Endodermal cell (in vitro differentiated cells): ENCODE measurements around the gene WLS. TPM values are rescaled to one million over a fixed set of nuclear protein-coding genes. Genes with fewer than 3 reads are reported as not detected.

Experiments used
- DNase-seq: peaks from one replicate; pipeline ENCODE4 v3.0.0-alpha.2; 2017
- H3K27ac ChIP-seq: 2 replicates; pipeline ENCODE4 v1.5.1; 2013; ENCODE audit warnings: mild to moderate bottlenecking, low read depth, low read length, moderate library complexity
- H3K27me3 ChIP-seq: 2 replicates; pipeline ENCODE4 v1.6.1; 2013; ENCODE audit warnings: mild to moderate bottlenecking, low read length, moderate library complexity; ENCODE audit not compliant: insufficient read depth, control insufficient read depth, poor library complexity, severe bottlenecking
- H3K36me3 ChIP-seq: 2 replicates; pipeline ENCODE4 v1.7.0; 2013; ENCODE audit warnings: mild to moderate bottlenecking, low read length, moderate library complexity; ENCODE audit not compliant: control insufficient read depth, insufficient read depth
- H3K4me1 ChIP-seq: one replicate; pipeline ENCODE4 v1.7.0; 2013; ENCODE audit warnings: low read length; ENCODE audit not compliant: control insufficient read depth, insufficient read depth
- H3K4me3 ChIP-seq: 2 replicates; pipeline ENCODE4 v1.5.1; 2013; ENCODE audit warnings: mild to moderate bottlenecking, low read length, moderate library complexity
- H3K9ac ChIP-seq: 2 replicates; pipeline ENCODE4 v1.6.1; 2013; ENCODE audit warnings: mild to moderate bottlenecking, low read length, moderate library complexity; ENCODE audit not compliant: poor library complexity, severe bottlenecking; ENCODE audit errors: extremely low read depth
- H3K9me3 ChIP-seq: 2 replicates; pipeline ENCODE4 v1.6.1; 2013; ENCODE audit warnings: mild to moderate bottlenecking, low read length, moderate library complexity; ENCODE audit not compliant: control insufficient read depth
- H3K27ac Mint-ChIP-seq: 2 replicates; pipeline ENCODE4 v1.8.0; 2020; ENCODE audit warnings: mixed read lengths
- H3K27me3 Mint-ChIP-seq: 2 replicates; pipeline ENCODE4 v1.8.0; 2021; ENCODE audit warnings: mild to moderate bottlenecking, mixed read lengths; ENCODE audit not compliant: insufficient read depth
- H3K36me3 Mint-ChIP-seq: 2 replicates; pipeline ENCODE4 v1.8.0; 2020; ENCODE audit warnings: low read depth, mixed read lengths
- H3K4me1 Mint-ChIP-seq: 2 replicates; pipeline ENCODE4 v1.8.0; 2020; ENCODE audit warnings: mixed read lengths
- H3K4me3 Mint-ChIP-seq: 2 replicates; pipeline ENCODE4 v1.8.0; 2020; ENCODE audit warnings: mild to moderate bottlenecking, moderate library complexity, mixed read lengths
- H3K9me3 Mint-ChIP-seq: 2 replicates; pipeline ENCODE4 v1.8.0; 2020; ENCODE audit warnings: mild to moderate bottlenecking, mixed read lengths
- CTCF ChIP-seq: fragments of 200-600 bp; sonication (generic); conservative IDR thresholded peaks from 2 replicates; pipeline ENCODE4 v1.5.0; 2021; ENCODE audit warnings: antibody characterized with exemption, mild to moderate bottlenecking
- WGBS, 2 experiments: methylation state at CpG; one replicate each; pipeline versions ENCODE4 v1.1.5 to v1.1.7; 2013; ENCODE audit warnings: missing lambda C conversion rate in 2 of 2, mixed read lengths in 1 of 2; ENCODE audit not compliant: insufficient coverage in 1 of 2, insufficient read length in 1 of 2; 5-methylcytosine and 5-hydroxymethylcytosine counted together
- total RNA-seq, 2 donors: library from RNA; stranded (reverse); fragmentation: NEBNext Ultra II Directional in 1 of 2; extraction: Animal tissue kit (Norgen Biotek cat#: 25700) in 1 of 2; gene quantifications; 2 replicates in 1 of 2; 3 replicates in 1 of 2; pipeline ENCODE4 v1.2.1, GENCODE V29; 2021

Gene WLS
- total RNA-seq, 2 donors from 2014 or later, result 90.8 to 115 TPM

GRCh38 chr1:68085752-68086151 is 146.6 kb downstream of the WLS start:
- H3K4me1 Mint-ChIP-seq, result no peaks in the 10 kb centered on the region
- no peaks in the 10 kb centered on the region for H3K9me3 Mint-ChIP-seq
- H3K4me3 Mint-ChIP-seq, result no peak overlapping the region
- Histone ChIP-seq H3K27me3 (no peaks in the 10 kb centered on the region), H3K36me3 (no peaks in the 10 kb centered on the region), H3K9ac (no peak overlapping the region), H3K9me3 (no peaks in the 10 kb centered on the region), H3K4me1 (no peaks in the 10 kb centered on the region), H3K27ac (no peak overlapping the region), H3K4me3 (no peak overlapping the region)
- H3K27ac Mint-ChIP-seq, result no peak overlapping the region
- DNase-seq, result no peak
- no peak for TF ChIP-seq CTCF
- peaks cover 5% of the 10 kb centered on the region for H3K27me3 Mint-ChIP-seq
- whole genome bisulfite sequencing, 2 experiments, result 100% methylated on average over 1 of the region's 1 CpG; no CpG with 5 or more reads in 1 of the 2 experiments
- H3K36me3 Mint-ChIP-seq, result no peaks in the 10 kb centered on the region

GRCh38 chr1:68083686-68084085 is 148.6 kb downstream of the WLS start:
- H3K27me3 Mint-ChIP-seq, result no peaks in the 10 kb centered on the region
- H3K9me3 Mint-ChIP-seq, result no peaks in the 10 kb centered on the region
- no peak overlapping the region for H3K27ac Mint-ChIP-seq
- H3K27ac ChIP-seq, result no peak overlapping the region
- no peak for TF ChIP-seq CTCF
- no peak for DNase-seq
- H3K4me3 ChIP-seq, result no peak overlapping the region
- no peaks in the 10 kb centered on the region for H3K27me3 ChIP-seq
- no peaks in the 10 kb centered on the region for H3K36me3 ChIP-seq
- H3K4me1 Mint-ChIP-seq, result peaks cover 4% of the 10 kb centered on the region
- no peaks in the 10 kb centered on the region for H3K36me3 Mint-ChIP-seq
- WGBS, 2 experiments, result 0 to 46% methylated on average over 1 to 2 of the region's 2 CpGs
- H3K4me1 ChIP-seq, result no peaks in the 10 kb centered on the region
- no peaks in the 10 kb centered on the region for H3K9me3 ChIP-seq
- H3K9ac ChIP-seq, result no peak overlapping the region
- no peak overlapping the region for H3K4me3 Mint-ChIP-seq

- H3K4me3 Mint-ChIP-seq, result no peak overlapping the region
- H3K36me3 Mint-ChIP-seq, result no peaks in the 10 kb centered on the region
- no peaks in the 10 kb centered on the region for H3K9me3 Mint-ChIP-seq
- Histone ChIP-seq H3K27ac (no peak overlapping the region), H3K4me3 (no peak overlapping the region), H3K9ac (no peak overlapping the region), H3K27me3 (no peaks in the 10 kb centered on the region), H3K4me1 (no peaks in the 10 kb centered on the region), H3K36me3 (no peaks in the 10 kb centered on the region), H3K9me3 (no peaks in the 10 kb centered on the region)
- TF ChIP-seq CTCF, result no peak
- DNase-seq, result no peak
- no peak overlapping the region for H3K27ac Mint-ChIP-seq
- H3K27me3 Mint-ChIP-seq, result no peaks in the 10 kb centered on the region
- H3K4me1 Mint-ChIP-seq, result peaks cover 4% of the 10 kb centered on the region
These were observed 150.5 kb downstream of the WLS start for GRCh38 chr1:68081775-68082283.
